Measurements from ENCODE around the gene TMEM131L.

TMEM131L gene

DNA sequence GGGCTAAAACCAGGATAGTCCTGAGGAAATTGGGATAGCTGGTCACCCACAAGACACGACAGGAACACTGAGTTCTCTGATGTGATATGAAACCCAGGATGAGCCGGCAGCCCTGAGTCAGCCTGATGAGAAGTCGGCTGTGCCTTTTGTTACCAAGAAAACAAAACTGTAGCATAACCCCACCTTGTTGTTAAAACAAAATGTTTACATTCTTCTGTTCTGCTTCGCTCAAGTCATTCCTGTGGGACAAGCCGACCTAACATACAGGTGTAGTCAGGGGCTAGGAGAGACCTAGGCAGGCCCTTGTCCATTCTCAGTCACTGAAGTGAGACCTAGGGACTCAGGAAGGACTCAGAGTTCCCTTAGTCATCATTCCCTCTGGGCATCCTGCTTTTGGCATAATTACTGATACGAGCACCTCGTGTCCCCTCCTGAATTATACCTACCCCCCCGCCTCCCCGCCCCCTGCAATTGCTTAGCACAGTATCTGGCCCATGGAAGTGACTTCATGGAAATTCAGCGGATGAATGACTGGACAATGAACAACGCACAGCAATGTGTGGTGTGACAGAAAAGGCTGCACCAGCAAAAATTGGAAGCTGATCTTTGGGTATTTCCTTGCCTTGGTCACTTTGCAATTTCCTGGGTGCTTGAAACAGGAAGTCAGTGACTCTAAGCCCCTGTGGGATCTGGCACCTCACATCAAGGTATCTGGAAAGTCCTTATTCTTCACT, 186.1 kb downstream of the TMEM131L start:
- no peaks in the 10 kb centered on the region for H4K20me1 ChIP-seq (ENCODE audit: insufficient read depth, low read length)
- 0 out of 2 replicates have a peak, but pooled peaks cover 3% of the 10 kb centered on the region for H3K27me3 ChIP-seq (ENCODE audit: low read depth, low read length)
- no peaks in the 10 kb centered on the region for H3K79me2 ChIP-seq (ENCODE audit: low read length)
- no peak overlapping the region for H3K9ac ChIP-seq (ENCODE audit: low read length)
- TF ChIP-seq, protein P1, sequence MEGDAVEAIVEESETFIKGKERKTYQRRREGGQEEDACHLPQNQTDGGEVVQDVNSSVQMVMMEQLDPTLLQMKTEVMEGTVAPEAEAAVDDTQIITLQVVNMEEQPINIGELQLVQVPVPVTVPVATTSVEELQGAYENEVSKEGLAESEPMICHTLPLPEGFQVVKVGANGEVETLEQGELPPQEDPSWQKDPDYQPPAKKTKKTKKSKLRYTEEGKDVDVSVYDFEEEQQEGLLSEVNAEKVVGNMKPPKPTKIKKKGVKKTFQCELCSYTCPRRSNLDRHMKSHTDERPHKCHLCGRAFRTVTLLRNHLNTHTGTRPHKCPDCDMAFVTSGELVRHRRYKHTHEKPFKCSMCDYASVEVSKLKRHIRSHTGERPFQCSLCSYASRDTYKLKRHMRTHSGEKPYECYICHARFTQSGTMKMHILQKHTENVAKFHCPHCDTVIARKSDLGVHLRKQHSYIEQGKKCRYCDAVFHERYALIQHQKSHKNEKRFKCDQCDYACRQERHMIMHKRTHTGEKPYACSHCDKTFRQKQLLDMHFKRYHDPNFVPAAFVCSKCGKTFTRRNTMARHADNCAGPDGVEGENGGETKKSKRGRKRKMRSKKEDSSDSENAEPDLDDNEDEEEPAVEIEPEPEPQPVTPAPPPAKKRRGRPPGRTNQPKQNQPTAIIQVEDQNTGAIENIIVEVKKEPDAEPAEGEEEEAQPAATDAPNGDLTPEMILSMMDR (IDR thresholded peaks at IDR 0.05; ENCODE audit: low read depth, low read length), result no peak
- TF ChIP-seq EZH2phosphoT487 (IDR thresholded peaks at IDR 0.05; ENCODE audit: low read depth), result no peak
- H3K27ac ChIP-seq (ENCODE audit: low read length), result no peak overlapping the region
- peaks cover 12% of the 10 kb centered on the region for H3K4me1 ChIP-seq (ENCODE audit: low read length)
- peak overlapping the region; percentile 31; the same call in 1 of the 2 replicates for H2AFZ ChIP-seq (ENCODE audit: low read depth, low read length)
- H3K36me3 ChIP-seq (replicated peaks; ENCODE audit: low read depth, low read length), result no peaks in the 10 kb centered on the region
- no peaks in the 10 kb centered on the region for H3K9me3 ChIP-seq (ENCODE audit: insufficient read depth, low read length)
- H3K4me3 ChIP-seq (ENCODE audit: low read length), result no peak overlapping the region
- H3K4me2 ChIP-seq (ENCODE audit: low read length), result no peak overlapping the region

DNA sequence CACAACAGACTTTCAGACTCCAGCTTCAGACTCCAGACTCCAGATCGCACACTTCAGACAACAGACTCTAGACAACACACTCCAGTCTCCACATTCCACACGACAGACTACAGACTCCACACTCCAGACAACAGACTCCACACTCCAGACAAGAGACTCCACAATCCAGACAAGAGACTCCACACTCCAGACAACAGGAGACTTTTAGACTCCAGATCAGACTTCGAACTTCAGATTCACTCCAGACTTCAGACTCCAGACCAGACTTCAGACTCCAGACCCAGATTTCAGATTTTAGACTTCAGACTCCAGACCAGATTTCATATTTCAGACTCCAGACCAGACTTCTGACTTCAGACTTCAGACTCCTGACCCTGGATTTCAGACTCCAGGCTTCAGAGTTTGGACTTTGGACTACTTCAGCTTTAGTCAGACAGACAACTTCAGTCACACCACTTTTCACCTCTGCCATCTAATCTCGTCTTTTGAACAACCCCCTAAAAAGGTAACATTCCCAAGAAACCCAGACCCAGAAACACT, 188.9 kb downstream of the TMEM131L start:
- 0 out of 2 replicates have a peak, but pooled peaks cover 10% of the 10 kb centered on the region for H3K27me3 ChIP-seq (ENCODE audit: low read depth, low read length)
- no peak overlapping the region for H2AFZ ChIP-seq (ENCODE audit: low read depth, low read length)
- no peaks in the 10 kb centered on the region for H4K20me1 ChIP-seq (ENCODE audit: insufficient read depth, low read length)
- H3K36me3 ChIP-seq (replicated peaks; ENCODE audit: low read depth, low read length), result no peaks in the 10 kb centered on the region
- no peak overlapping the region for H3K4me2 ChIP-seq (ENCODE audit: low read length)
- H3K4me3 ChIP-seq (ENCODE audit: low read length), result no peak overlapping the region
- TF ChIP-seq, protein P1 (IDR thresholded peaks at IDR 0.05; ENCODE audit: low read depth, low read length), result no peak
- no peak for TF ChIP-seq EZH2phosphoT487 (IDR thresholded peaks at IDR 0.05; ENCODE audit: low read depth)
- H3K4me1 ChIP-seq (ENCODE audit: low read length), result peaks cover 4% of the 10 kb centered on the region; the same call in 1 of the 2 replicates
- H3K9me3 ChIP-seq (ENCODE audit: insufficient read depth, low read length), result no peaks in the 10 kb centered on the region
- H3K27ac ChIP-seq (ENCODE audit: low read length), result no peak overlapping the region
- no peaks in the 10 kb centered on the region for H3K79me2 ChIP-seq (ENCODE audit: low read length)
- no peak overlapping the region for H3K9ac ChIP-seq (ENCODE audit: low read length)

DNA sequence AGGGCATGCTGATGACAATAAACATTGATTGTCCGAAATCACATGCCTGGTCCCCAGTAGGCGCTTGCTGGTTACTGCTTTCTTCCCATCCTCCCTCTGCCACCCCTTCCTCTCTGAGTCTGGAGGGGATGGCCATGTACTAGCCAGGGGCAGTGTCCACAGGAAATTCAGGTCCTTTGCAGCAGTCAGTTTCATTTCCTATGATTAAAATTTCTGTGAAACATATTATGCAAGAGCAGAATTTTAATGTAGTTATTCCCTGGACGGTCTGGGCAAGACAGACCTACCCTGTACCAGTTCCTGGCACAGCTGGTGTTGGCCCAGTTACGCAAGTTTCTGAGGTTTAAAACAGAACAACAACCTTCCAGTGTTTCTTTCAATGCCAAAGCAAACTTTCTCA, 189.8 kb downstream of the TMEM131L start:
- Histone ChIP-seq H3K27ac (ENCODE audit: low read length) (no peak overlapping the region), H3K9me3 (ENCODE audit: insufficient read depth, low read length) (no peaks in the 10 kb centered on the region), H4K20me1 (ENCODE audit: insufficient read depth, low read length) (no peaks in the 10 kb centered on the region), H3K27me3 (ENCODE audit: low read depth, low read length) (0 out of 2 replicates have a peak, but pooled peaks cover 10% of the 10 kb centered on the region), H3K36me3 (replicated peaks; ENCODE audit: low read depth, low read length) (no peaks in the 10 kb centered on the region), H3K79me2 (ENCODE audit: low read length) (no peaks in the 10 kb centered on the region), H3K4me1 (ENCODE audit: low read length) (peaks cover 4% of the 10 kb centered on the region; the same call in 1 of the 2 replicates), H2AFZ (ENCODE audit: low read depth, low read length) (no peak overlapping the region), H3K4me3 (ENCODE audit: low read length) (no peak overlapping the region), H3K4me2 (ENCODE audit: low read length) (no peak overlapping the region), H3K9ac (ENCODE audit: low read length) (no peak overlapping the region)
- no peak for TF ChIP-seq EZH2phosphoT487 (IDR thresholded peaks at IDR 0.05; ENCODE audit: low read depth)
- TF ChIP-seq, protein P1 (IDR thresholded peaks at IDR 0.05; ENCODE audit: low read depth, low read length), result no peak

DNA sequence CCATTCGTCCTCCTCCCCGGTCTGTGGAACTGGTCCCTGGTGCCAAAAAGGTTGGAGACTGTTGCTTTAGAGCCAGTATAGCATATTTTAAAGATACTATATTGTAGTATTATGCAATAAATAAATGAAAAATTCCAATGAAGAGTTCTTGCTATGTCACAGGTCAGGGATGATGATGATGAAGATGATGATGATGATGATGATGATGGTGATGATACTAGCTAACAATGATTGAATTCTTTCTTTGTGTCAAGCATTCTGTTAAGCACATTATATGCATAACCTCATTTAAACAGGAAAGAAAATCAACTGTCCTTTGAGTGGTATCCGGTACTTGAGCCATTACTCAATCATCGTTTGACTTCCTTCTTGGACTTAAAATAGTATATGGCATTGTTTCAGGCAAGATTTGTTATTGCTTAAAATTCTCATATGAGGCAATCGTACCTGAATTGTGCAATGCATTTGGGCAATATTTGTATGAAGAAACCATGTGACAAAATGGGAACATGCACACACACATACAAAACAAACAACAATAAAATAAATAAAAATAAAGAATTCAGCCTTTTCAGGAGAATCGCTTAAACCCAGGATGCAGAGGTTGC, 195.2 kb downstream of the TMEM131L start:
- H3K27ac ChIP-seq (ENCODE audit: low read length), result no peak overlapping the region
- H3K4me1 ChIP-seq (ENCODE audit: low read length), result no peaks in the 10 kb centered on the region
- H2AFZ ChIP-seq (ENCODE audit: low read depth, low read length), result no peak overlapping the region
- H3K27me3 ChIP-seq (ENCODE audit: low read depth, low read length), result 0 out of 2 replicates have a peak, but pooled peaks cover 8% of the 10 kb centered on the region
- H3K9me3 ChIP-seq (ENCODE audit: insufficient read depth, low read length), result no peaks in the 10 kb centered on the region
- no peak for TF ChIP-seq EZH2phosphoT487 (IDR thresholded peaks at IDR 0.05; ENCODE audit: low read depth)
- TF ChIP-seq, protein P1 (IDR thresholded peaks at IDR 0.05; ENCODE audit: low read depth, low read length), result no peak
- H3K9ac ChIP-seq (ENCODE audit: low read length), result no peak overlapping the region
- H3K4me3 ChIP-seq (ENCODE audit: low read length), result no peak overlapping the region
- no peaks in the 10 kb centered on the region for H3K79me2 ChIP-seq (ENCODE audit: low read length)
- no peaks in the 10 kb centered on the region for H4K20me1 ChIP-seq (ENCODE audit: insufficient read depth, low read length)
- no peaks in the 10 kb centered on the region for H3K36me3 ChIP-seq (replicated peaks; ENCODE audit: low read depth, low read length)
- no peak overlapping the region for H3K4me2 ChIP-seq (ENCODE audit: low read length)
